Esophagus muscularis mucosa (tissue), 4 donors: Measurements from ENCODE around the gene TRIM14. TPM values are rescaled to one million over a fixed set of nuclear protein-coding genes. Genes with fewer than 3 reads are reported as not detected.
A peak's percentile ranks its signal among the peaks of the same experiment; 100 is the strongest.
"Not testable (repeated sequence)": the region's sequence is repeated elsewhere in the genome, so short reads cannot be mapped to it uniquely, and the experiment has no call there.

ENCODE experiments used
- DNase-seq: peaks from one replicate; pipeline ENCODE4 v3.0.0-alpha.2; 2017; ENCODE audit errors: extremely low spot score
- H3K27ac ChIP-seq, 4 donors: fragments of 200-600 bp; sonication (generic); replicated peaks in 1 of 4; 1 replicate in 3 of 4; 2 replicates in 1 of 4; pipeline ENCODE4 v1.5.1; 2016 to 2019; ENCODE audit warnings: mild to moderate bottlenecking in 1 of 4
- H3K27me3 ChIP-seq, 4 donors: fragments of 200-600 bp; sonication (generic); one replicate each; pipeline versions ENCODE4 v1.5.1 to v1.6.0; 2016 to 2019
- H3K36me3 ChIP-seq, 4 donors: fragments of 200-600 bp; sonication (generic); one replicate each; pipeline ENCODE4 v1.5.1; 2016 to 2019
- H3K4me1 ChIP-seq, 4 donors: fragments of 200-600 bp; sonication (generic); one replicate each; pipeline ENCODE4 v1.5.1; 2016 to 2019
- H3K4me3 ChIP-seq, 4 donors: fragments of 200-600 bp; sonication (generic); 1 replicate in 2 of 4; 2 replicates in 2 of 4; pipeline ENCODE4 v1.5.1; 2016 to 2019; ENCODE audit warnings: mild to moderate bottlenecking in 4 of 4, moderate library complexity in 1 of 4
- H3K9me3 ChIP-seq, 4 donors: fragments of 200-600 bp; sonication (generic); 1 replicate in 3 of 4; 2 replicates in 1 of 4; pipeline ENCODE4 v1.5.1; 2016 to 2019
- EP300 ChIP-seq: sonication (generic); formaldehyde crosslinking; IDR thresholded peaks from one replicate; pipeline ENCODE4 v1.6.1; 2017; ENCODE audit warnings: antibody characterized with exemption
- POLR2A ChIP-seq: fragments of 450-650 bp; IDR thresholded peaks from one replicate; pipeline ENCODE4 v1.6.1; 2017; ENCODE audit warnings: antibody characterized with exemption, moderate library complexity, mild to moderate bottlenecking, low read depth
- POLR2AphosphoS5 ChIP-seq, 2 donors: sonication (generic); formaldehyde crosslinking; IDR thresholded peaks; one replicate each; pipeline ENCODE4 v1.6.1; 2017; ENCODE audit warnings: antibody characterized with exemption in 2 of 2
- WGBS: methylation state at CpG from one replicate; pipeline ENCODE4 v1.1.5; 2018; 5-methylcytosine and 5-hydroxymethylcytosine counted together
- intact Hi-C: fragments of 100-400 bp; cut with DNase I; formaldehyde crosslinking; loops from one replicate; pipeline ENCODE4 v1.15.1; 2023
- total RNA-seq, 4 donors: library from RNA; depleted of rRNA; stranded (reverse); fragments of >200 nt; gene quantifications; one replicate each; pipeline versions ENCODE4 v1.1.0 to v1.2.1, GENCODE V29; 2016
- TF ChIP-seq, protein P1 (sequence below), 3 experiments: fragments of 200-600 bp in 2 of 3; fragments of 450-650 bp in 1 of 3; sonication (generic) in 2 of 3; IDR thresholded peaks; one replicate each; pipeline ENCODE4 v1.5.1; 2017 to 2019; ENCODE audit warnings: antibody characterized with exemption in 3 of 3, mild to moderate bottlenecking in 2 of 3, moderate library complexity in 1 of 3

The TRIM14 gene
- total RNA-seq, 4 donors from 2014 or later = 6.1 to 14.9 (median 11.2) TPM

DNA sequence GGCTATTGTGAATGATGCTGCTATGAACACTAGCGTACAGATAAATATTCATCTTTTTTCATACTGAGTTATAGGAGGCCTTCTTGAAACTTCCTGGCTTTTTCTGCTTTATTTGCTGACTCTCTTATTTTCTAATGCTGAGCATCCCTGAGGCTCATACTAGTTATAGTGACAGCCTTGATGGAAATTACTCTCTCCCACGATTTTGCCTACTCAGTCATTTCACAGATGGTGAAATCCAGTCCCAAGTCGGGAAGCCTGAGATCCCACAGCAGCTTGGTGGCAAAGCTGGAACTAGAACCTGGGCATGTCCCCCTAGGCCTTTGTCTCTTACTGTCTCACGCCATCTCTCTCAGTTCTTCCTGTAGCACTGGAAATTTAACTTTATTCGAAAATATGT lies 40.1 kb downstream of the TRIM14 start:
- H3K4me1 ChIP-seq = peaks cover 8 to 42% (median 16%) of the 10 kb centered on the region in 4 donors
- intact Hi-C loops = loop anchor here (5.0 kb wide), 1 partner anchor 123 kb away; no protein-coding TSS in a partner anchor
- no peaks in the 10 kb centered on the region for H3K27me3 ChIP-seq
- DNase-seq = no peak
- peaks cover 10 to 64% (median 49%) of the 10 kb centered on the region in 4 donors for H3K36me3 ChIP-seq
- H3K27ac ChIP-seq = no peak overlapping the region
- H3K4me3 ChIP-seq = no peak overlapping the region
- WGBS = 85% methylated on average over 5 of the region's 5 CpGs
- no peak for TF ChIP-seq POLR2AphosphoS5 (IDR thresholded peaks at IDR 0.05)
- TF ChIP-seq, protein P1, sequence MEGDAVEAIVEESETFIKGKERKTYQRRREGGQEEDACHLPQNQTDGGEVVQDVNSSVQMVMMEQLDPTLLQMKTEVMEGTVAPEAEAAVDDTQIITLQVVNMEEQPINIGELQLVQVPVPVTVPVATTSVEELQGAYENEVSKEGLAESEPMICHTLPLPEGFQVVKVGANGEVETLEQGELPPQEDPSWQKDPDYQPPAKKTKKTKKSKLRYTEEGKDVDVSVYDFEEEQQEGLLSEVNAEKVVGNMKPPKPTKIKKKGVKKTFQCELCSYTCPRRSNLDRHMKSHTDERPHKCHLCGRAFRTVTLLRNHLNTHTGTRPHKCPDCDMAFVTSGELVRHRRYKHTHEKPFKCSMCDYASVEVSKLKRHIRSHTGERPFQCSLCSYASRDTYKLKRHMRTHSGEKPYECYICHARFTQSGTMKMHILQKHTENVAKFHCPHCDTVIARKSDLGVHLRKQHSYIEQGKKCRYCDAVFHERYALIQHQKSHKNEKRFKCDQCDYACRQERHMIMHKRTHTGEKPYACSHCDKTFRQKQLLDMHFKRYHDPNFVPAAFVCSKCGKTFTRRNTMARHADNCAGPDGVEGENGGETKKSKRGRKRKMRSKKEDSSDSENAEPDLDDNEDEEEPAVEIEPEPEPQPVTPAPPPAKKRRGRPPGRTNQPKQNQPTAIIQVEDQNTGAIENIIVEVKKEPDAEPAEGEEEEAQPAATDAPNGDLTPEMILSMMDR (IDR thresholded peaks at IDR 0.05) = no peak
- TF ChIP-seq EP300 = no peak
- no peak for TF ChIP-seq POLR2A
- H3K9me3 ChIP-seq = no peaks in the 10 kb centered on the region

DNA sequence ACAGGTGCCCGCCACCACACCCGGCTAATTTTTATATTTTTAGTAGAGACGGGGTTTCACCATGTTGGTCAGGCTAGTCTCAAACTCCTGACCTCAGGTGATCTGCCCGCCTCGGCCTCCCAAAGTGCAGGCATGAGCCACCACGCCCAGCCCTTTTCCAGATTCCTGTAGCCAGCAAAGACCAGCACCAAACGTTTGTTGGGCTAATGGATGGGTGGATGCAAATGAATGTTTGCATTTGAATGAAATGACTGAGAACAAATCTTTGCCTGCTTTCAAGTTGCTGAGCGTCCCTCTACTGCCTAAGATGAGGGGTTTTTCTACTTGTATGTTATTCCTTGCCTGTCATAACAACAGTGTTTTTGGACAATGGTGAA lies 42.5 kb downstream of the TRIM14 start:
- intact Hi-C loops = loop anchor here (5.0 kb wide), 1 partner anchor 126 kb away; no protein-coding TSS in a partner anchor
- H3K27ac ChIP-seq = not testable (repeated sequence)

DNA sequence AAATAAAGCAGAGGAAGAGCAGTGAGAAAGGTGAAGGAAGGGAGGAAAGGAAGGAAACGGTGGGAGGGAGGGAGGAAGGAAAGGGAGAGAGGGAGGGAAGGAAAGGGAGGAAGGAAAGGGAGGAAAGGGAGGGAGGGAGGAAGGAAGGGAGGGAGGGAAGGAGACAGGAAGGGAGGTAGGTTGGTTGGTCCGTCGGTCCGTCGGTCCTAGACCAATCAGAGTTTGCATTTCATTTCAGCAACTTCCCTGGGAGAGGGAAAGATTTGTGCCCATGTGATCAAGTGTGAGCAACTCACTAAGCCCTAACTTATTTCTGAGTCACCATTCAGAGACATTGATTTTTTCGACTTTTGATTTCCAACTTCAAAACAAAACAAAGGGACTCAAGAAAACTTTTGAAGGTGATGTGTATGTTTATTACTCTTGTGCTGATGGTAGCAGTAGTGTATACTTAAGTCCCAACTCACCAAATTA lies 43.7 kb downstream of the TRIM14 start:
- 60% methylated on average over 6 of the region's 6 CpGs for WGBS
- DNase-seq = no peak
- H3K9me3 ChIP-seq = no peaks in the 10 kb centered on the region
- peaks cover 0 to 29% (median 20%) of the 10 kb centered on the region in 4 donors for H3K36me3 ChIP-seq
- H3K4me1 ChIP-seq = peaks cover 6 to 20% (median 12%) of the 10 kb centered on the region in 4 donors
- TF ChIP-seq POLR2AphosphoS5 (IDR thresholded peaks at IDR 0.05) (no peak), EP300 (no peak), POLR2A (no peak)
- TF ChIP-seq, protein P1 (IDR thresholded peaks at IDR 0.05) = no peak
- no peak overlapping the region for H3K4me3 ChIP-seq
- peak overlapping the region in 3 of 4 donors; percentile 11 to 32 (median 24) for H3K27ac ChIP-seq
- no peaks in the 10 kb centered on the region for H3K27me3 ChIP-seq
- intact Hi-C loops = loop anchor here (2.0 to 5.0 kb wide), 2 partner anchors 127 to 187 kb away; no protein-coding TSS in a partner anchor

More for the DNA sequence above, 42.5 kb downstream of the TRIM14 start:
- WGBS = 89% methylated on average over 8 of the region's 8 CpGs
- peaks cover 6 to 27% (median 14%) of the 10 kb centered on the region in 4 donors for H3K4me1 ChIP-seq
- not testable (repeated sequence) for H3K4me3 ChIP-seq, H3K27me3 ChIP-seq, H3K9me3 ChIP-seq, DNase-seq
- H3K36me3 ChIP-seq = peaks cover 8 to 40% (median 30%) of the 10 kb centered on the region in 4 donors

DNA sequence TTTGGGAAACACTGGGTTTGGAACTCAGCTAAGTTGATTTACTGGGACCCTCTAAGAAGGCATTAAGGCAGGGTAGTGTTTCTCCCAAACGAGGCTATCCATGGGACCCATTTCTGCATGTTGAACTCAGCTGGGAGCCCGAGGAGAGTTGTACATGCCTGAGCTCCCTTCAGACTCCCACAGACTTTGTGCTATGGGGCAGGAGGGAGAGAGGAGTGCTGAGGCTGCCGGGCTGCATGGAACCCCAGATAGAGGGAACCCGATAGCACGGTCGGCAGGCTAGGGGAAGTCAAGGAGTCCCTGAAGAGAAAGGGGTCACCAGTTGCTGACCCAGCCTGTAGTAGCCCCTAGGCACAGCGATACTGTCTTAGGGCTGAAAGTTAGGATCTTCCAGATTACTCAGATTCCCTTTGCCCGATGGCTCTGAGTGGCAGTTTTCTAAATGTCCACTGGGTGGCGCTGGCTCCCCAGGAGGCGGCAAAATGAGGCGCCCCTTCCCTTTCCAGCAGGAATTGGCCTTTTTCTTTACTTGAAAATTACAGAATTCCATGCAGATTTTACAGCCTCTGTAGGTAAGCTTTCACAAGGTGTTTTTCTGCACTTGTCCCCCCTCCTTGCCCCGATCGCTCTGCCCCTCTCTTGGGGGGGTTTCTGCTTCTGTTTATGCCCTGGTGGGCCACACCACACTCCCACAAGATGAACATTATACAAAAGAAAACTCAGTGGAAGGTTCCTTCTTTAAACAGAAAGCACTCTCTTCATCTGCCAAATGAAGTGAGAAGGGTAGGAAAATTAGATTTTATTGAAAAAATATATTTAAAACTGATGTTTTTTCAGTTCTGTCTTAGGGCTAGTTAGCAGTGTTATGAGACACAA lies 44.7 kb downstream of the TRIM14 start:
- 38% methylated on average over 11 of the region's 13 CpGs for whole genome bisulfite sequencing
- Histone ChIP-seq H3K36me3 (peaks cover 0 to 21% (median 12%) of the 10 kb centered on the region in 4 donors), H3K4me3 (no peak overlapping the region), H3K9me3 (no peaks in the 10 kb centered on the region), H3K27ac (peak overlapping the region in 3 of 4 donors; percentile 15 to 32 (median 24)), H3K27me3 (no peaks in the 10 kb centered on the region), H3K4me1 (peaks cover 6 to 20% (median 10%) of the 10 kb centered on the region in 4 donors)
- intact Hi-C loops = loop anchor here (2.0 kb wide), 1 partner anchor 188 kb away; no protein-coding TSS in a partner anchor
- DNase-seq = no peak
- TF ChIP-seq POLR2AphosphoS5 (IDR thresholded peaks at IDR 0.05) = no peak
- no peak for TF ChIP-seq EP300
- TF ChIP-seq, protein P1 (IDR thresholded peaks at IDR 0.05) = peak; percentile 72 to 92 (median 80)
- TF ChIP-seq POLR2A = no peak

DNA sequence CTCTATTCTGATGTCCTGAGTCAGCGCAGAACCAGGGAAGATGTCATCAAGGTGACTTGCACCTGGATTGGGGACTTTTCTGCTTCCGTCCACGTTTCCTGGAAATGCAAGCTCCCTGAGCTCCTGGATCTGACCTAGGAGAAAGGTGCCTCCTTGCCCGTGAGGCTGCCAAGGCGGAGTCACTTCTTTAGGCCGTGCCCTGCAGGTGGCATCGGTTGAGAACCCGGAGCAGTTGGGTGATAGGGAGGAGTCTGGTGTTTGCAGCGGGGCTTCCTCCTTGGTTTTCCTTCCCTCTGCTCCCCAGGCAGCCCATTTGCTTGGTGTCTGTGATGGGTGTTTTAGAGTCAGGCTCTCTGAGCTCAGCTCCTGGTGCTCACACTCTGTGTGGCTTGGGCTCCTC lies 47.3 kb downstream of the TRIM14 start:
- 95% methylated on average over 9 of the region's 9 CpGs for WGBS
- no peak for DNase-seq
- TF ChIP-seq, protein P1 (IDR thresholded peaks at IDR 0.05) = no peak
- TF ChIP-seq EP300 (no peak), POLR2AphosphoS5 (IDR thresholded peaks at IDR 0.05) (no peak)
- no peaks in the 10 kb centered on the region for H3K27me3 ChIP-seq
- H3K27ac ChIP-seq = no peak overlapping the region
- no peak overlapping the region for H3K4me3 ChIP-seq
- H3K4me1 ChIP-seq = peaks cover 6 to 20% (median 10%) of the 10 kb centered on the region in 4 donors
- H3K36me3 ChIP-seq = peaks cover 0 to 17% (median 3%) of the 10 kb centered on the region in 4 donors
- no peaks in the 10 kb centered on the region for H3K9me3 ChIP-seq
- intact Hi-C loops = no loop called here
